HG02642 (cell line): ENCODE results near the gene CTAGE9.
"Not testable (repeated sequence)": the region's sequence is repeated elsewhere in the genome, so short reads cannot be mapped to it uniquely, and the experiment has no call there.

ENCODE experiments used
- ATAC-seq: cut with Tn5 transposase; IDR thresholded peaks from one replicate; pipeline ENCODE4 v1.9.1; 2021; ENCODE audit warnings: mild to moderate bottlenecking; ENCODE audit not compliant: unreplicated experiment, poor library complexity

Gene CTAGE9

GRCh38 chr6:131710917-131711316 lies at the start of gene CTAGE9:
CTAGE9 (minus strand) TSS chr6:131711017; CDS start chr6:131711017, 0 bp downstream.
- not testable (repeated sequence) for ATAC-seq

- no peak for ATAC-seq
These were observed 48.1 kb upstream of the CTAGE9 start for GRCh38 chr6:131758920-131759319.

- ATAC-seq: no peak
These were observed 45.2 kb upstream of the CTAGE9 start for GRCh38 chr6:131756039-131756438.

- no peak for ATAC-seq
These were observed 44.8 kb upstream of the CTAGE9 start for GRCh38 chr6:131755597-131755996.

GRCh38 chr6:131754715-131755567 lies 44.1 kb upstream of the CTAGE9 start:
- ATAC-seq: no peak

- ATAC-seq: no peak
These were observed 43.3 kb upstream of the CTAGE9 start for GRCh38 chr6:131754088-131754487.

- ATAC-seq: not testable (repeated sequence)
These were observed 40.3 kb upstream of the CTAGE9 start for GRCh38 chr6:131751012-131751715.

- ATAC-seq: no peak
These were observed 38.2 kb upstream of the CTAGE9 start for GRCh38 chr6:131749023-131749422.

GRCh38 chr6:131747821-131748353 lies 37.1 kb upstream of the CTAGE9 start:
- ATAC-seq: no peak

- ATAC-seq: no peak
These were observed 34.7 kb upstream of the CTAGE9 start for GRCh38 chr6:131745476-131745875.

GRCh38 chr6:131744432-131745287 lies 33.8 kb upstream of the CTAGE9 start:
- no peak for ATAC-seq

GRCh38 chr6:131741688-131742393 lies 31.0 kb upstream of the CTAGE9 start:
- no peak for ATAC-seq

- no peak for ATAC-seq
These were observed 29.3 kb upstream of the CTAGE9 start for GRCh38 chr6:131740161-131740560.

- no peak for ATAC-seq
These were observed 28.3 kb upstream of the CTAGE9 start for GRCh38 chr6:131739136-131739535.

- no peak for ATAC-seq
These were observed 26.0 kb upstream of the CTAGE9 start for GRCh38 chr6:131736811-131737210.

- no peak for ATAC-seq
These were observed 25.3 kb upstream of the CTAGE9 start for GRCh38 chr6:131736003-131736596.

GRCh38 chr6:131733376-131734016 lies 22.7 kb upstream of the CTAGE9 start:
- no peak for ATAC-seq

GRCh38 chr6:131731224-131731623 lies 20.4 kb upstream of the CTAGE9 start:
- no peak for ATAC-seq

GRCh38 chr6:131730264-131730663 lies 19.4 kb upstream of the CTAGE9 start:
- ATAC-seq: no peak
